Liver (tissue), 9 donors: ENCODE data around the gene HS6ST3. TPM values are rescaled to one million over a fixed set of nuclear protein-coding genes. Genes with fewer than 3 reads are reported as not detected.

ENCODE experiments used
- DNase-seq: peaks from one replicate; pipeline ENCODE4 v3.0.0-alpha.2; 2017; ENCODE audit warnings: low spot score
- H3K27ac ChIP-seq, 2 donors: one replicate each; pipeline ENCODE4 v1.7.0; 2013; ENCODE audit warnings: inconsistent platforms in 2 of 2, low read length in 2 of 2, control low read depth in 1 of 2, low read depth in 1 of 2, mild to moderate bottlenecking in 1 of 2
- H3K27me3 ChIP-seq, 4 donors: one replicate each; pipeline versions ENCODE4 v1.6.1 to v1.7.0; 2013; ENCODE audit warnings: low read length in 3 of 4, inconsistent platforms in 1 of 4, mild to moderate bottlenecking in 1 of 4, moderate library complexity in 1 of 4; ENCODE audit not compliant: control insufficient read depth in 4 of 4, insufficient read depth in 4 of 4
- H3K36me3 ChIP-seq, 4 donors: one replicate each; pipeline versions ENCODE4 v1.6.1 to v1.7.0; 2013; ENCODE audit warnings: low read length in 3 of 4, mild to moderate bottlenecking in 3 of 4, low read depth in 1 of 4, moderate library complexity in 1 of 4; ENCODE audit not compliant: control insufficient read depth in 4 of 4, insufficient read depth in 3 of 4
- H3K4me1 ChIP-seq, 4 donors: one replicate each; pipeline versions ENCODE4 v1.6.1 to v1.7.0; 2013; ENCODE audit warnings: low read length in 3 of 4, mild to moderate bottlenecking in 3 of 4, moderate library complexity in 1 of 4; ENCODE audit not compliant: control insufficient read depth in 4 of 4, insufficient read depth in 4 of 4
- H3K4me3 ChIP-seq, 3 donors: one replicate each; pipeline versions ENCODE4 v1.6.1 to v1.7.0; 2013; ENCODE audit warnings: low read length in 3 of 3, control low read depth in 1 of 3, low read depth in 1 of 3, mild to moderate bottlenecking in 1 of 3
- H3K9ac ChIP-seq, 2 donors: one replicate each; pipeline ENCODE4 v1.7.0; 2013; ENCODE audit warnings: low read length in 2 of 2, mild to moderate bottlenecking in 2 of 2, moderate library complexity in 2 of 2, control low read depth in 1 of 2, low read depth in 1 of 2
- H3K9me3 ChIP-seq, 4 donors: one replicate each; pipeline versions ENCODE4 v1.6.1 to v1.7.0; 2013; ENCODE audit warnings: low read length in 3 of 4; ENCODE audit not compliant: control insufficient read depth in 4 of 4
- EGR1 ChIP-seq, 2 donors: IDR thresholded peaks; 2 replicates each; pipeline ENCODE4 v1.6.1; 2016 to 2018; ENCODE audit warnings: antibody characterized with exemption in 2 of 2, low read depth in 2 of 2
- FOXA1 ChIP-seq: IDR thresholded peaks from 2 replicates; pipeline ENCODE4 v1.6.1; 2016; ENCODE audit warnings: antibody characterized with exemption
- FOXA2 ChIP-seq: IDR thresholded peaks from 2 replicates; pipeline ENCODE4 v1.6.1; 2016; ENCODE audit warnings: antibody characterized with exemption
- GABPA ChIP-seq, 2 donors: IDR thresholded peaks in 1 of 2; conservative IDR thresholded peaks in 1 of 2; 2 replicates each; pipeline ENCODE4 v1.6.1; 2016; ENCODE audit warnings: antibody characterized with exemption in 2 of 2, mild to moderate bottlenecking in 1 of 2, moderate library complexity in 1 of 2
- HNF4A ChIP-seq, 2 donors: conservative IDR thresholded peaks; 2 replicates each; pipeline ENCODE4 v1.6.1; 2016; ENCODE audit warnings: antibody characterized with exemption in 2 of 2, mild to moderate bottlenecking in 2 of 2
- HNF4G ChIP-seq: IDR thresholded peaks from 2 replicates; pipeline ENCODE4 v1.6.1; 2016; ENCODE audit warnings: antibody characterized with exemption
- JUND ChIP-seq, 2 donors: IDR thresholded peaks; 2 replicates each; pipeline ENCODE4 v1.6.1; 2016; ENCODE audit warnings: antibody characterized with exemption in 2 of 2
- MAX ChIP-seq: IDR thresholded peaks from 2 replicates; pipeline ENCODE4 v1.6.1; 2016; ENCODE audit warnings: antibody characterized with exemption
- NR2F2 ChIP-seq: IDR thresholded peaks from 2 replicates; pipeline ENCODE4 v1.6.1; 2016; ENCODE audit warnings: antibody characterized with exemption
- RAD21 ChIP-seq, 2 donors: IDR thresholded peaks; 2 replicates each; pipeline ENCODE4 v1.6.1; 2016; ENCODE audit warnings: antibody characterized with exemption in 2 of 2, mild to moderate bottlenecking in 2 of 2
- RXRA ChIP-seq, 2 donors: IDR thresholded peaks; 2 replicates each; pipeline ENCODE4 v1.6.1; 2017 to 2018; ENCODE audit warnings: antibody characterized with exemption in 2 of 2, mild to moderate bottlenecking in 1 of 2
- SP1 ChIP-seq: IDR thresholded peaks from 2 replicates; pipeline ENCODE4 v1.6.1; 2018; ENCODE audit warnings: antibody characterized with exemption, mild to moderate bottlenecking
- TAF1 ChIP-seq: conservative IDR thresholded peaks from 2 replicates; pipeline ENCODE4 v1.6.1; 2016; ENCODE audit warnings: antibody characterized with exemption, mild to moderate bottlenecking
- YY1 ChIP-seq: IDR thresholded peaks from 2 replicates; pipeline ENCODE4 v1.6.1; 2016; ENCODE audit warnings: antibody characterized with exemption, mild to moderate bottlenecking
- WGBS: extraction: QIAGEN DNeasy Blood & Tissue Kit; methylation state at CpG from one replicate; pipeline ENCODE4 v1.1.7; 2013; 5-methylcytosine and 5-hydroxymethylcytosine counted together
- polyA plus RNA-seq, 2 donors: library from polyadenylated mRNA; stranded (reverse) in 1 of 2; unstranded in 1 of 2; fragments of 200-250 nt in 1 of 2; fragments of >200 nt in 1 of 2; fragmentation: Nextera tagmentation in 1 of 2; extraction: Ambion mirVana in 1 of 2; gene quantifications; one replicate each; pipeline versions ENCODE4 v1.2.1 to v1.2.3, GENCODE V29; 2013 to 2015
- total RNA-seq, 2 donors: library from RNA; depleted of rRNA; stranded (reverse); fragments of >200 nt; gene quantifications; one replicate each; pipeline ENCODE4 v1.2.3, GENCODE V29; 2014
- TF ChIP-seq, protein P1 (sequence below): IDR thresholded peaks from 2 replicates; pipeline ENCODE4 v1.6.1; 2016; ENCODE audit warnings: antibody characterized with exemption
- TF ChIP-seq, protein P2 (sequence below): IDR thresholded peaks from 2 replicates; pipeline ENCODE4 v1.6.1; 2016; ENCODE audit warnings: antibody characterized with exemption
- donor health status: healthy.
- donor health status: healthy.
- donor health status: healthy.
- donor health status: healthy.
- donor health status: healthy.

The HS6ST3 gene
- total and polyA plus RNA-seq, 4 donors: under 0.01 TPM; not detected in 3

GRCh38 chr13:96444676-96445075 is 354.8 kb downstream of the HS6ST3 start (continued):
- TF ChIP-seq, protein P1, sequence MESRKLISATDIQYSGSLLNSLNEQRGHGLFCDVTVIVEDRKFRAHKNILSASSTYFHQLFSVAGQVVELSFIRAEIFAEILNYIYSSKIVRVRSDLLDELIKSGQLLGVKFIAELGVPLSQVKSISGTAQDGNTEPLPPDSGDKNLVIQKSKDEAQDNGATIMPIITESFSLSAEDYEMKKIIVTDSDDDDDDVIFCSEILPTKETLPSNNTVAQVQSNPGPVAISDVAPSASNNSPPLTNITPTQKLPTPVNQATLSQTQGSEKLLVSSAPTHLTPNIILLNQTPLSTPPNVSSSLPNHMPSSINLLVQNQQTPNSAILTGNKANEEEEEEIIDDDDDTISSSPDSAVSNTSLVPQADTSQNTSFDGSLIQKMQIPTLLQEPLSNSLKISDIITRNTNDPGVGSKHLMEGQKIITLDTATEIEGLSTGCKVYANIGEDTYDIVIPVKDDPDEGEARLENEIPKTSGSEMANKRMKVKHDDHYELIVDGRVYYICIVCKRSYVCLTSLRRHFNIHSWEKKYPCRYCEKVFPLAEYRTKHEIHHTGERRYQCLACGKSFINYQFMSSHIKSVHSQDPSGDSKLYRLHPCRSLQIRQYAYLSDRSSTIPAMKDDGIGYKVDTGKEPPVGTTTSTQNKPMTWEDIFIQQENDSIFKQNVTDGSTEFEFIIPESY: no peak
- TF ChIP-seq HNF4A (conservative IDR thresholded peaks at IDR 0.05): no peak
- TF ChIP-seq GABPA (IDR thresholded peaks at IDR 0.05 in 1 of 2, conservative IDR thresholded peaks at IDR 0.05 in 1 of 2): no peak
- no peak for TF ChIP-seq RAD21 (IDR thresholded peaks at IDR 0.05)
- TF ChIP-seq, protein P2, sequence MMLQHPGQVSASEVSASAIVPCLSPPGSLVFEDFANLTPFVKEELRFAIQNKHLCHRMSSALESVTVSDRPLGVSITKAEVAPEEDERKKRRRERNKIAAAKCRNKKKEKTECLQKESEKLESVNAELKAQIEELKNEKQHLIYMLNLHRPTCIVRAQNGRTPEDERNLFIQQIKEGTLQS: no peak
- TF ChIP-seq HNF4G: no peak
- no peak for TF ChIP-seq FOXA1
- TF ChIP-seq YY1: no peak

GRCh38 chr13:96449920-96450319 is 360.0 kb downstream of the HS6ST3 start:
- Histone ChIP-seq H3K27ac (no peak overlapping the region), H3K4me1 (peaks cover 0 to 4% (median 0%) of the 10 kb centered on the region in 4 donors), H3K9ac (no peak overlapping the region), H3K27me3 (no peaks in the 10 kb centered on the region), H3K36me3 (no peaks in the 10 kb centered on the region), H3K9me3 (peaks cover 0 to 3% (median 0%) of the 10 kb centered on the region in 4 donors), H3K4me3 (no peak overlapping the region)
- TF ChIP-seq HNF4A (conservative IDR thresholded peaks at IDR 0.05) (peak; percentile 17 to 70), RXRA (IDR thresholded peaks at IDR 0.05) (peak in 1 of 2 donors; percentile 19), YY1 (no peak)
- TF ChIP-seq, protein P1: no peak
- WGBS: 85% methylated on average over 1 of the region's 1 CpG
- DNase-seq: no peak

- Histone ChIP-seq H3K4me1 (peaks cover 0 to 4% (median 0%) of the 10 kb centered on the region in 4 donors), H3K36me3 (no peaks in the 10 kb centered on the region), H3K27ac (no peak overlapping the region), H3K27me3 (no peaks in the 10 kb centered on the region), H3K4me3 (no peak overlapping the region), H3K9me3 (peaks cover 0 to 3% (median 0%) of the 10 kb centered on the region in 4 donors), H3K9ac (no peak overlapping the region)
- no peak for DNase-seq
- WGBS: 70% methylated on average over 4 of the region's 4 CpGs
- TF ChIP-seq TAF1 (no peak), JUND (IDR thresholded peaks at IDR 0.05) (no peak), NR2F2 (no peak), RAD21 (IDR thresholded peaks at IDR 0.05) (no peak), EGR1 (IDR thresholded peaks at IDR 0.05; ENCODE audit: low read depth in 2 of 2) (no peak), YY1 (no peak), FOXA2 (no peak), HNF4A (conservative IDR thresholded peaks at IDR 0.05) (no peak), SP1 (no peak), MAX (no peak), FOXA1 (no peak), GABPA (IDR thresholded peaks at IDR 0.05 in 1 of 2, conservative IDR thresholded peaks at IDR 0.05 in 1 of 2) (no peak)
- TF ChIP-seq, protein P2: no peak
- TF ChIP-seq, protein P1: no peak
These were observed 360.6 kb downstream of the HS6ST3 start for GRCh38 chr13:96450326-96451020.
